Sigmoid colon (tissue), 7 donors: ENCODE data around the gene DDA1. TPM values are rescaled to one million over a fixed set of nuclear protein-coding genes. Genes with fewer than 3 reads are reported as not detected.

Source experiments
- DNase-seq: peaks from one replicate; pipeline ENCODE4 v3.0.0-alpha.2; 2019
- H3K27ac ChIP-seq, 4 donors: fragments of 200-600 bp; sonication (generic); one replicate each; pipeline ENCODE4 v1.5.1; 2016 to 2019; ENCODE audit warnings: mild to moderate bottlenecking in 1 of 4
- H3K27me3 ChIP-seq, 3 donors: fragments of 200-600 bp; sonication (generic); one replicate each; pipeline ENCODE4 v1.5.1; 2019; ENCODE audit warnings: mild to moderate bottlenecking in 1 of 3
- H3K36me3 ChIP-seq, 4 donors: fragments of 200-600 bp; sonication (generic); one replicate each; pipeline ENCODE4 v1.5.1; 2016 to 2019
- H3K4me1 ChIP-seq, 4 donors: fragments of 200-600 bp; sonication (generic); one replicate each; pipeline ENCODE4 v1.5.1; 2017 to 2019
- H3K4me3 ChIP-seq, 4 donors: fragments of 200-600 bp; sonication (generic); one replicate each; pipeline ENCODE4 v1.5.1; 2017 to 2019; ENCODE audit warnings: mild to moderate bottlenecking in 2 of 4, moderate library complexity in 1 of 4
- H3K9me3 ChIP-seq, 4 donors: fragments of 200-600 bp in 3 of 4; sonication (generic) in 3 of 4; one replicate each; pipeline versions ENCODE4 v1.5.1 to v1.6.1; 2013 to 2019
- CTCF ChIP-seq, 4 experiments: fragments of 450-650 bp in 3 of 4; fragments of 200-600 bp in 1 of 4; IDR thresholded peaks; one replicate each; pipeline ENCODE4 v1.5.1; 2016 to 2019; ENCODE audit warnings: antibody characterized with exemption in 4 of 4, mild to moderate bottlenecking in 3 of 4, moderate library complexity in 2 of 4
- EP300 ChIP-seq, 4 donors: sonication (generic); formaldehyde crosslinking; IDR thresholded peaks; one replicate each; pipeline ENCODE4 v1.6.1; 2017; ENCODE audit warnings: antibody characterized with exemption in 4 of 4
- POLR2A ChIP-seq, 2 donors: fragments of 450-650 bp; IDR thresholded peaks; one replicate each; pipeline ENCODE4 v1.6.1; 2016; ENCODE audit warnings: antibody characterized with exemption in 2 of 2, mild to moderate bottlenecking in 2 of 2, moderate library complexity in 2 of 2
- POLR2AphosphoS5 ChIP-seq, 4 donors: sonication (generic); formaldehyde crosslinking; IDR thresholded peaks; one replicate each; pipeline ENCODE4 v1.6.1; 2017; ENCODE audit warnings: antibody characterized with exemption in 4 of 4
- WGBS, 2 donors: extraction: QIAGEN DNeasy Blood & Tissue Kit; methylation state at CpG; one replicate each; pipeline ENCODE4 v1.1.7; 2013; 5-methylcytosine and 5-hydroxymethylcytosine counted together
- intact Hi-C: fragments of 100-400 bp; cut with DNase I; formaldehyde crosslinking; loops from one replicate; pipeline ENCODE4 v1.15.1; 2023
- polyA plus RNA-seq, 3 donors: library from polyadenylated mRNA; stranded (reverse); fragments of 200-250 nt; gene quantifications; one replicate each; pipeline ENCODE4 v1.2.3, GENCODE V29; 2013
- total RNA-seq, 4 donors: library from RNA; depleted of rRNA; stranded (reverse); fragments of >200 nt; gene quantifications; one replicate each; pipeline ENCODE4 v1.1.0, GENCODE V29; 2016
- donor health status: healthy with polysubstance abuse.
- donor health status: Bipolar disorder and iron deficiency.
- donor health status: healthy.

DDA1 gene
- total and polyA plus RNA-seq, 7 donors = 6.1 to 101 (median 10.3) TPM

- no peaks in the 10 kb centered on the region for H3K9me3 ChIP-seq
- no peak for DNase-seq
- peaks cover 0 to 11% (median 2%) of the 10 kb centered on the region in 4 donors for H3K36me3 ChIP-seq
- WGBS, 2 donors = 63 to 81% methylated on average over 12 of the region's 12 CpGs
- no peaks in the 10 kb centered on the region for H3K27me3 ChIP-seq
- H3K27ac ChIP-seq = peak overlapping the region; percentile 92 to 97 (median 94)
- H3K4me3 ChIP-seq = peak overlapping the region in 3 of 4 donors; percentile 60 to 98 (median 73)
- TF ChIP-seq POLR2AphosphoS5 (IDR thresholded peaks at IDR 0.05) = no peak
- TF ChIP-seq POLR2A (IDR thresholded peaks at IDR 0.05) = no peak
- no peak for TF ChIP-seq EP300 (IDR thresholded peaks at IDR 0.05)
- TF ChIP-seq CTCF (IDR thresholded peaks at IDR 0.05) = no peak
- intact Hi-C loops = loop anchor here (2.0 kb wide), 1 partner anchor 31 kb away; the partner anchor contains the start of gene ANO8
- peaks cover 0 to 65% (median 55%) of the 10 kb centered on the region in 4 donors for H3K4me1 ChIP-seq
Observed at GRCh38 chr19:17303940-17304267, 5.5 kb upstream of the DDA1 start.

GRCh38 chr19:17304386-17305215 lies 4.8 kb upstream of the DDA1 start:
- 41 to 73% methylated on average over 12 of the region's 12 CpGs for WGBS, 2 donors
- Histone ChIP-seq H3K27me3 (no peaks in the 10 kb centered on the region), H3K27ac (peak overlapping the region; percentile 92 to 97 (median 94)), H3K4me3 (peak overlapping the region in 2 of 4 donors; percentile 67 to 74), H3K9me3 (no peaks in the 10 kb centered on the region), H3K36me3 (peaks cover 0 to 10% (median 2%) of the 10 kb centered on the region in 4 donors), H3K4me1 (peaks cover 0 to 67% (median 56%) of the 10 kb centered on the region in 4 donors)
- TF ChIP-seq EP300 (IDR thresholded peaks at IDR 0.05) (no peak), POLR2A (IDR thresholded peaks at IDR 0.05) (no peak), POLR2AphosphoS5 (IDR thresholded peaks at IDR 0.05) (no peak)
- intact Hi-C loops = loop anchor here (2.0 to 5.0 kb wide), 2 partner anchors 30 to 57 kb away; partner anchors contain the start of genes ANO8 and NR2F6
- no peak for DNase-seq

GRCh38 chr19:17305216-17305516 lies 4.2 kb upstream of the DDA1 start:
- Histone ChIP-seq H3K36me3 (peaks cover 0 to 10% (median 2%) of the 10 kb centered on the region in 4 donors), H3K27ac (peak overlapping the region; percentile 92 to 97 (median 94)), H3K27me3 (no peaks in the 10 kb centered on the region), H3K4me3 (peak overlapping the region; percentile 67 to 78 (median 72)), H3K9me3 (no peaks in the 10 kb centered on the region), H3K4me1 (peaks cover 0 to 72% (median 61%) of the 10 kb centered on the region in 4 donors)
- peak in 1 of 4 donors; percentile 58 for TF ChIP-seq POLR2AphosphoS5 (IDR thresholded peaks at IDR 0.05)
- TF ChIP-seq CTCF (IDR thresholded peaks at IDR 0.05) = no peak
- peak in 1 of 4 donors; percentile 32 for TF ChIP-seq EP300 (IDR thresholded peaks at IDR 0.05)
- intact Hi-C loops = loop anchor here (2.0 to 5.0 kb wide), 2 partner anchors 30 to 58 kb away; partner anchors contain the start of genes ANO8 and NR2F6
- no peak for DNase-seq
- WGBS, 2 donors = 1 to 2% methylated on average over 7 of the region's 7 CpGs

GRCh38 chr19:17305517-17306284 lies 3.7 kb upstream of the DDA1 start, which contains the start of gene MRPL34:
MRPL34 (plus strand) TSS chr19:17305872; CDS start chr19:17305893, 21 bp downstream.
- 0% methylated on average over 55 of the region's 55 CpGs for WGBS, 2 donors
- H3K4me1 ChIP-seq = peaks cover 0 to 75% (median 66%) of the 10 kb centered on the region in 4 donors
- intact Hi-C loops = loop anchor here (2.0 to 5.0 kb wide), 2 partner anchors 29 to 58 kb away; partner anchors contain the start of genes ANO8 and NR2F6

More at GRCh38 chr19:17305517-17306284, 3.7 kb upstream of the DDA1 start, which contains the start of gene MRPL34:
- no peaks in the 10 kb centered on the region for H3K27me3 ChIP-seq
- peak; percentile 99 for DNase-seq
- peaks cover 0 to 5% (median 2%) of the 10 kb centered on the region in 4 donors for H3K36me3 ChIP-seq
- peak within 1 kb of the TSS; percentile 92 to 97 (median 94) for H3K27ac ChIP-seq
- peak; percentile 71 to 93 (median 84) for TF ChIP-seq CTCF (IDR thresholded peaks at IDR 0.05)
- peak in 1 of 4 donors; percentile 4 for TF ChIP-seq EP300 (IDR thresholded peaks at IDR 0.05)
- peak; percentile 53 to 59 for TF ChIP-seq POLR2A (IDR thresholded peaks at IDR 0.05)
- peak in 3 of 4 donors; percentile 78 to 94 (median 83) for TF ChIP-seq POLR2AphosphoS5 (IDR thresholded peaks at IDR 0.05)
- H3K4me3 ChIP-seq = peak within 1 kb of the TSS; percentile 67 to 78 (median 72)
- H3K9me3 ChIP-seq = no peaks in the 10 kb centered on the region
